Left lobe of liver (tissue), 2 donors: ENCODE data around the gene PRKAR2A. TPM values are rescaled to one million over a fixed set of nuclear protein-coding genes. Genes with fewer than 3 reads are reported as not detected.
"Not testable (repeated sequence)": the region's sequence is repeated elsewhere in the genome, so short reads cannot be mapped to it uniquely, and the experiment has no call there.

Experiments used
- ATAC-seq: fragments of 200-7000 bp; cut with Tn5 transposase; one replicate; pipeline ENCODE4 v1.9.1; 2020; ENCODE audit warnings: mild to moderate bottlenecking, moderate library complexity
- DNase-seq: peaks from one replicate; pipeline ENCODE4 v3.0.0-alpha.2; 2020; ENCODE audit warnings: low spot score
- total RNA-seq: library from RNA; stranded (reverse); gene quantifications from one replicate; pipeline ENCODE4 v1.2.1, GENCODE V29; 2021
- donor health status: DM: no; HTN: no; CAD: no; lungs with moderate emphysema.
- donor health status: DM: no; HTN: yes; CAD: no.

The PRKAR2A gene
- total RNA-seq, 1 donor from 2014 or later: 46.6 TPM

- ATAC-seq (no peak), DNase-seq (no peak)
These were observed 2.5 kb downstream of the PRKAR2A start for GRCh38 chr3:48845170-48845569.

GRCh38 chr3:48837163-48837562 is 10.5 kb downstream of the PRKAR2A start:
- no peak for DNase-seq
- ATAC-seq: no peak

- DNase-seq (peak; percentile 15), ATAC-seq (no peak)
These were observed 11.9 kb downstream of the PRKAR2A start for GRCh38 chr3:48835650-48836366.

GRCh38 chr3:48832684-48833083 is 15.0 kb downstream of the PRKAR2A start:
- no peak for DNase-seq
- no peak for ATAC-seq

GRCh38 chr3:48830715-48831114 is 17.0 kb downstream of the PRKAR2A start:
- ATAC-seq (no peak), DNase-seq (no peak)

- ATAC-seq, DNase-seq: not testable (repeated sequence)
These were observed 18.1 kb downstream of the PRKAR2A start for GRCh38 chr3:48829525-48829924.

- not testable (repeated sequence) for ATAC-seq, DNase-seq
These were observed 19.8 kb downstream of the PRKAR2A start for GRCh38 chr3:48827874-48828273.

GRCh38 chr3:48826451-48826850 is 21.2 kb downstream of the PRKAR2A start:
- ATAC-seq: no peak
- DNase-seq: no peak

- ATAC-seq (peak; percentile 20), DNase-seq (no peak)
These were observed 26.9 kb downstream of the PRKAR2A start for GRCh38 chr3:48820612-48821324.

- ATAC-seq (no peak), DNase-seq (no peak)
These were observed 28.1 kb downstream of the PRKAR2A start for GRCh38 chr3:48819234-48820221.

- ATAC-seq (no peak), DNase-seq (no peak)
These were observed 36.1 kb downstream of the PRKAR2A start for GRCh38 chr3:48811524-48811923.

GRCh38 chr3:48804930-48805329 is 42.7 kb downstream of the PRKAR2A start:
- DNase-seq: no peak
- no peak for ATAC-seq

GRCh38 chr3:48800831-48801230 is 46.8 kb downstream of the PRKAR2A start:
- peak; percentile 39 for DNase-seq
- not testable (repeated sequence) for ATAC-seq

GRCh38 chr3:48798998-48799397 is 48.7 kb downstream of the PRKAR2A start:
- ATAC-seq: peak; percentile 82
- DNase-seq: peak; percentile 71

- DNase-seq (no peak), ATAC-seq (no peak)
These were observed 50.0 kb downstream of the PRKAR2A start for GRCh38 chr3:48797626-48798025.

GRCh38 chr3:48795997-48796732 is 51.5 kb downstream of the PRKAR2A start:
- DNase-seq (no peak), ATAC-seq (no peak)

- not testable (repeated sequence) for DNase-seq, ATAC-seq
These were observed 54.2 kb downstream of the PRKAR2A start for GRCh38 chr3:48793484-48793883.

- no peak for DNase-seq
- ATAC-seq: no peak
These were observed 58.0 kb downstream of the PRKAR2A start for GRCh38 chr3:48789665-48790064.

GRCh38 chr3:48788544-48789162 is 59.0 kb downstream of the PRKAR2A start:
- ATAC-seq (no peak), DNase-seq (no peak)
